Measurements from ENCODE around the gene ZBTB1. TPM values are rescaled to one million over a fixed set of nuclear protein-coding genes. Genes with fewer than 3 reads are reported as not detected.

The ZBTB1 gene
- total and polyA plus RNA-seq, 4 donors: 5.4 to 29.3 (median 10.7) TPM

GRCh38 chr14:64508215-64508776, 3.7 kb downstream of the ZBTB1 start:
- H3K27ac ChIP-seq (ENCODE audit: low read depth in 1 of 2, low read length in 2 of 2): no peak overlapping the region
- no peaks in the 10 kb centered on the region for H3K27me3 ChIP-seq (ENCODE audit: control insufficient read depth in 4 of 4, insufficient read depth in 4 of 4, low read length in 3 of 4)
- H3K4me1 ChIP-seq (ENCODE audit: control insufficient read depth in 4 of 4, insufficient read depth in 4 of 4, low read length in 3 of 4): peaks cover 0 to 34% (median 18%) of the 10 kb centered on the region in 4 donors
- H3K9me3 ChIP-seq (ENCODE audit: control insufficient read depth in 4 of 4, low read length in 3 of 4): no peaks in the 10 kb centered on the region
- no peak overlapping the region for H3K9ac ChIP-seq (ENCODE audit: low read depth in 1 of 2, low read length in 2 of 2)
- no peak for DNase-seq (ENCODE audit: low spot score)
- WGBS: 59% methylated on average over 1 of the region's 1 CpG
- TF ChIP-seq FOXA2 (IDR thresholded peaks at IDR 0.05) (no peak), SP1 (IDR thresholded peaks at IDR 0.05) (no peak), HNF4G (IDR thresholded peaks at IDR 0.05) (no peak), YY1 (IDR thresholded peaks at IDR 0.05) (no peak), HNF4A (conservative IDR thresholded peaks at IDR 0.05) (no peak), JUND (IDR thresholded peaks at IDR 0.05) (no peak), MAX (IDR thresholded peaks at IDR 0.05) (no peak), RAD21 (IDR thresholded peaks at IDR 0.05) (no peak), ATF3 (IDR thresholded peaks at IDR 0.05) (no peak), RXRA (IDR thresholded peaks at IDR 0.05) (no peak), GABPA (IDR thresholded peaks at IDR 0.05 in 1 of 2, conservative IDR thresholded peaks at IDR 0.05 in 1 of 2) (no peak), EGR1 (IDR thresholded peaks at IDR 0.05; ENCODE audit: low read depth in 2 of 2) (no peak), FOXA1 (IDR thresholded peaks at IDR 0.05) (no peak), CTCF (IDR thresholded peaks at IDR 0.05; ENCODE audit: low read depth, low read length, missing input control) (no peak), NR2F2 (IDR thresholded peaks at IDR 0.05) (no peak), TAF1 (conservative IDR thresholded peaks at IDR 0.05) (no peak), REST (IDR thresholded peaks at IDR 0.05) (no peak)
- TF ChIP-seq, protein P1, sequence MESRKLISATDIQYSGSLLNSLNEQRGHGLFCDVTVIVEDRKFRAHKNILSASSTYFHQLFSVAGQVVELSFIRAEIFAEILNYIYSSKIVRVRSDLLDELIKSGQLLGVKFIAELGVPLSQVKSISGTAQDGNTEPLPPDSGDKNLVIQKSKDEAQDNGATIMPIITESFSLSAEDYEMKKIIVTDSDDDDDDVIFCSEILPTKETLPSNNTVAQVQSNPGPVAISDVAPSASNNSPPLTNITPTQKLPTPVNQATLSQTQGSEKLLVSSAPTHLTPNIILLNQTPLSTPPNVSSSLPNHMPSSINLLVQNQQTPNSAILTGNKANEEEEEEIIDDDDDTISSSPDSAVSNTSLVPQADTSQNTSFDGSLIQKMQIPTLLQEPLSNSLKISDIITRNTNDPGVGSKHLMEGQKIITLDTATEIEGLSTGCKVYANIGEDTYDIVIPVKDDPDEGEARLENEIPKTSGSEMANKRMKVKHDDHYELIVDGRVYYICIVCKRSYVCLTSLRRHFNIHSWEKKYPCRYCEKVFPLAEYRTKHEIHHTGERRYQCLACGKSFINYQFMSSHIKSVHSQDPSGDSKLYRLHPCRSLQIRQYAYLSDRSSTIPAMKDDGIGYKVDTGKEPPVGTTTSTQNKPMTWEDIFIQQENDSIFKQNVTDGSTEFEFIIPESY (IDR thresholded peaks at IDR 0.05): no peak
- no peaks in the 10 kb centered on the region for H3K36me3 ChIP-seq (ENCODE audit: control insufficient read depth in 4 of 4, insufficient read depth in 3 of 4, low read depth in 1 of 4, low read length in 3 of 4)
- H3K4me3 ChIP-seq (ENCODE audit: low read depth in 1 of 3, low read length in 3 of 3): no peak overlapping the region

Measured in liver (tissue), 9 donors.